NCI-H2107 treated with DMSO at 0.1 percent for 48 hours (cell line): ENCODE measurements around the gene ANKMY2.
"Not testable (repeated sequence)": the region's sequence is repeated elsewhere in the genome, so short reads cannot be mapped to it uniquely, and the experiment has no call there.

Experiments used
- DNase-seq: peaks from one replicate; lab custom pipeline; 2025; ENCODE audit not compliant: unreplicated experiment; lab: John Stamatoyannopoulos, UW

Gene ANKMY2

GRCh38 chr7:16659854-16660497, 14.4 kb upstream of the ANKMY2 start:
- DNase-seq: not testable (repeated sequence)

GRCh38 chr7:16657656-16658279, 12.2 kb upstream of the ANKMY2 start:
- DNase-seq: no peak

GRCh38 chr7:16656141-16656540, 10.6 kb upstream of the ANKMY2 start:
- no peak for DNase-seq

GRCh38 chr7:16655394-16655793, 9.8 kb upstream of the ANKMY2 start:
- no peak for DNase-seq

GRCh38 chr7:16652888-16653287, 7.3 kb upstream of the ANKMY2 start:
- DNase-seq: peak; percentile 84

- DNase-seq: no peak
Measured at GRCh38 chr7:16652240-16652583, 6.7 kb upstream of the ANKMY2 start.

- DNase-seq: no peak
Measured at GRCh38 chr7:16651396-16652239, 6.1 kb upstream of the ANKMY2 start.

- no peak for DNase-seq
Measured at GRCh38 chr7:16650266-16650665, 4.7 kb upstream of the ANKMY2 start.

- no peak for DNase-seq
Measured at GRCh38 chr7:16649196-16649595, 3.6 kb upstream of the ANKMY2 start.

GRCh38 chr7:16648551-16648950, 3.0 kb upstream of the ANKMY2 start:
- DNase-seq: no peak

GRCh38 chr7:16647435-16647960, 1.9 kb upstream of the ANKMY2 start:
- DNase-seq: peak; percentile 27

GRCh38 chr7:16646472-16647072, 1.0 kb upstream of the ANKMY2 start:
- no peak for DNase-seq

- peak; percentile 38 for DNase-seq
Measured at GRCh38 chr7:16644636-16645592, 640 bp downstream of the ANKMY2 start.

- no peak for DNase-seq
Measured at GRCh38 chr7:16644157-16644556, 1.4 kb downstream of the ANKMY2 start.

GRCh38 chr7:16638282-16639280, 7.0 kb downstream of the ANKMY2 start:
- DNase-seq: no peak

- DNase-seq: no peak
Measured at GRCh38 chr7:16637379-16637778, 8.2 kb downstream of the ANKMY2 start.

GRCh38 chr7:16636555-16637101, 8.9 kb downstream of the ANKMY2 start:
- DNase-seq: no peak

GRCh38 chr7:16634271-16634738, 11.2 kb downstream of the ANKMY2 start:
- DNase-seq: no peak

- DNase-seq: no peak
Measured at GRCh38 chr7:16630654-16631053, 14.9 kb downstream of the ANKMY2 start.
